GM12892 (cell line): Measurements from ENCODE around the gene IL32.
"Not testable (repeated sequence)": the region's sequence is repeated elsewhere in the genome, so short reads cannot be mapped to it uniquely, and the experiment has no call there.

Experiments used
- POLR2A ChIP-seq: IDR thresholded peaks from 2 replicates; pipeline ENCODE4 v1.6.1; 2011; ENCODE audit warnings: low read depth, low read length, control low read depth
- POLR2AphosphoS5 ChIP-seq: IDR thresholded peaks from 2 replicates; pipeline ENCODE4 v1.6.1; 2011; ENCODE audit warnings: low read depth, low read length, control low read depth

DNA sequence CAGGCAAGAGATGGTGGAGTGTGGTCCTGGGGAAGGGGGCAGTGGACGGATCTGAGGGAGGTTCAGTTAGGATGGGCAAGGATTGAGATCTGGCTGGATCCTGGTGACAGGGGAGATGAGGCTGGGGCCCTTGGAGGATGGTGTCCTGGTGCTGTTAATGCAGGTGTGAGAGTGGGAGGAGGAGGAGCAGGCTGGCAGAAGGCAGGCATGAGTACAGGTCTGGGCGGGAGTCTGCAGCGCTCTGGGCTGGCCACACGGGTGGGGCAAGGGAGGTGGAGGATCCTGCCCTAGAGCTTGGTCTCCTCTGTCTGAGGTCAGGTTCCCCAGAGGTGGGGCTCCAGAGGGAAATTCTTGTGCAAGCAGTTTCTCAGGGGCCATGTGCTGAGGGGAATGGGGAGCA, 6.7 kb downstream of the IL32 start:
- TF ChIP-seq POLR2A, POLR2AphosphoS5: not testable (repeated sequence)
